Amygdala (tissue), 56 donors: ENCODE measurements around the gene PEX14.
A peak's percentile ranks its signal among the peaks of the same experiment; 100 is the strongest.

Source experiments
- DNase-seq, 56 donors: peaks; one replicate each; lab custom pipeline; 2025; lab: John Stamatoyannopoulos, UW

PEX14 gene

DNA sequence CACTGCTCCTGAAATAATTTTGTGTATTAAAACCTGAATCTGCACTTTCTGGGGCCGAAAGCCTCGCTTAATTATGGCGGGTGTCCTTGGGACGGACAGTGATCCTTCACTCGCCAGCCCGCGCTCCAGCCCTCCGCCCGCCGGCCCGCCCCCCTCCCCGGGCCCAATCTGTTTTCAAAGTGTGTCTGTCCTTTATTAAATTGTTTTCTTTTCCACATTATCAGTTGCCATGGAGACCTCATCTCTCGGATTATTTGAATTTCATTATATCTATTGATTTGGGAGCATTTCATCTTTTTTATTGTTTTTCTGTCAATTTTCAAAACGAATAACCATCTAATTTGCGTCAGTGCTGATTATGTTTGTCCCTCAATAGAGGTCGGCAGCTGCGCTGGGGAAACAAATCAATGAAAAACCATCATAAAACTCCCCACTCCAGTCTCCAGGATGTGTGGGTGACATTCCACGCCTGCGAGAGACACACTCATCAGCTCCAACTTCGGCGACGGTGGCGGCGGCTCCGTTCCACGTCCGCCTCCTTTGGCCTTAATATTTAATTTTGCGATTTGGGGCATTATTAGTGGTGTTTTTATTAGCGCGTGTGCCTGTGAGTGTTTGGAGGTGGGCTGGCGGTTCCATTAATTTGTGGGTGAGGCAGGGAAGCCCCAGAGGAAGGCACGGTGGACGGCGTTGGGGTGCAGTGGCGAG lies 197.7 kb downstream of the PEX14 start:
- peak in 1 of 56 donors; percentile 25 for DNase-seq

DNA sequence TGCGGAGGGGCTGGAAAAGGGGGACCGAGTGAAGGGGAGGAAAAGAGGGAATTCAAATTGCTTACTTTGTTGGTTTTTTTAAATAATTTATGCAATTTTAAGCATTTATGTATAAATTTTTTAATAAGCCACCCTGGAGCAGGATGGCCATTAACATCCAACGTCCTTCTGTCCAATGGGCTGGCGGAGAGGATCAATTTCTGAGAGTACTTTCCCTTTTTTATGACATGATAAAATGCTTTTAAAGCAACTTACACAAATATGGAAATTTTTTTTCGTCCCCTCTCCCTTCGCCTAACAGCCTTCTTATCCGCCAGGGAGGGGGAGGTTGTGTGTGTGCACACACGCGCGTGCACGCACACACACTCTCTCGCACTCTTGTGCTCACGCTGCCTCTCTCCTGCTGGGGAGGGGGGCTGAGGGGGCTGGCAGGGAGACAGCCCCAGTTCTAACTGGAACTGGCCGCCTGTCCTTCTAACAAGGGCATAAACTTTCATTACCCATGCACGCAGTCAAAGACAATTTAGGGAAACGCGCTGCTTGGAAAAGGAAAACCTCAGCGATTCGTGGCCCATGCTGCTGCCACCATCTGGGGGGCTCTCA lies 198.5 kb downstream of the PEX14 start:
- no peak for DNase-seq

DNA sequence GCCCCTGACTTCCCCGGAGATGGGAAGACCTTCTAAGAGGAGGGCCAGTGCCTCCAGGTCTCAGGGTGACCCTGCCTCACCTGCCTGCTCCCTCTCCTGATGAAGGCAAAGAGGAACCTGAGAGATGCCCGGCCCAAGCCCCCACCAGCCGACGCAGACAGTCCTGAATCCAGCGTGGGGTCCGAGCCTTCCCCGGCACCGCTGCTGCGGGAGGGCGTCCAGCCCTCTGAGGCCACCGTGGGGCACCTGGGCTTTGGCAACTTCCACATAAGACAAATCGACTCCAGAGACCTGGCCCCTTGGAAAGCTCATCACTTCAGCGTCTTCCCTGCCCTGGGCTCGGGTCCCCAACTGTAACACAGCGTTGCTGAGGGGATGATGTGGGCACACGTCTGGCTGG lies 199.5 kb downstream of the PEX14 start:
- no peak for DNase-seq

DNA sequence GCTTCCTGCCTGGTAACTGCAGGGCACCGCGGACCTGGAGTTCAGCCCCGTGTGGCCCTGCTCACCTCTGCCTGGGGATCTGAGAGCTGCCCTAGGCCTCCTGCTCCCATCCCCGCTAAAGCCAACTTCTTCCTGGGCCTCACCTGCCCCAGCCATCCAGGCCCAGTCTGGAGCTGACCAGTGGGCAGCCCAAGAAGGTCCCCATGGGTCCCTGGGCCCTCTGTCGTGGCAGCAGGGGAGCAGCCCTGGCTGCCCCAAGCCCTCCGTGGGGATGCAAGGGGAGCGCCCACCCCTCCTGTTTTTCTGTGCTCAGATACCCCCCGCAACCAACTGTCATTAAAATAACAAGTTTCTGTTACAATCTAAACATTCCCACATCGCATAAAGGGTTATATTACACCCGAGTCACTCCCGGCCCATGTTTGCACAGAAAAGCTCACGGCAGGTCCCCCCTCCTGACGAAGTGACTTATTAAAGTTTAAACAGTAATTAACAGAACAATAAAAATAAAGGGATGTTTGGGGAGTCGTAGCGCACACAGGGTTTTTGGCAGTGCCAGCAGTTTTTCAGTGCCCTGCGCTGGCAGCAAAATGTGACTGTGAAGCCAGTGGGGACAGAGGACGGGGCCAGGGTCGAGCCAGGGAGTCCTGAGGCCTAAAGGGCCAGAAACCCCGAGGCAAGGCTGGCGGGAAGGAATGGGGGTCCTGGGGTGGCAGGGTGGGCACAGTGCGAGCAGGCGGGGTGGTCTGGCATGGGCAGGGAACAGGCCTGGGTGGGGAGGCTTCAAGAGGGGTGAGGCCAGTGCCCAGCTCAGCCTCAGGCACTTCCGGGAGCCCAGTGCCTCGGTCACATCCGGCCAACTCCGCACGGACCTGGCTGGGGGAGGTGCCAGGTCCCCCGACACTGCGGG lies 200.2 kb downstream of the PEX14 start:
- peak in 2 of 56 donors; percentile 10 to 11 for DNase-seq

DNA sequence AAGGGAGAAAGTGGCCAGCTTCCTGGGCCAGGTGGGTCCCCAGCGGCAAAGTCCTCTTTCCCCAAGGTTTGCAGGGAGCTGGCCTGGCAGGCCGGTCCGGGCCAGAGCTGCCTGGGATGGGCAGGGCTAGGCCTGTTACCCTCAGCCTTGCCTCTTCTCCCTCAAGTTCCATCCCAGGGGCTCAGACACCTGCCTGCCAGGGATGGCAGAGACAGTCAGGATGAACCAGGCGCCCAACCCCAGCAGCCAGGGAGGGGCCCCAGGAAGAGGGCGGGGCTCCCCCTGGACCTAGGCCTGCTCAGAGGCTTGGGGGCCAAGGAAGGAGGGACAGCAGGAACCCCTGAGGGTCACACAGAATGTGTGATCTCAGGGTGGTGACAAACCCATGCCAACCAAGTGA lies 201.1 kb downstream of the PEX14 start:
- no peak for DNase-seq

DNA sequence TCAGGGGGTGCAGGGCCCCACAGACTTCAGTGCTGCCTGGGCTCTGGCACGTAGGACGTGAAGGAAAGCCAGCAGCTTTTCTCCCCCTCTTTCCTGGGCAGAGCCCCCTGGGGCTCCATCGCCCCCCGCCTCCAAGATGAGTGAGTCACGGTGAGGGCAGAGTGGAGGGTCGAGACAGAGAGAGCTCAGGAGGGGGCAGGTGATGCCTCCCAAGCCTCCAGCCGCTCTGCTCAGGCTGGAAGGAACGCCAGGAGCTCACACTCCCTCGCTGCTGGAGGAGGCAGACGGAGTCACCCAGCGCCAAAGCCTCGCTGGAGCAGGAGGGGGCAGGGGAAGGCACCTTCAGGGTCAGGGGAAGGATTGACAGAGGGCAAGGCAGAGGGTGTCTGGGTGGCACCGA lies 202.2 kb downstream of the PEX14 start:
- DNase-seq, result no peak

DNA sequence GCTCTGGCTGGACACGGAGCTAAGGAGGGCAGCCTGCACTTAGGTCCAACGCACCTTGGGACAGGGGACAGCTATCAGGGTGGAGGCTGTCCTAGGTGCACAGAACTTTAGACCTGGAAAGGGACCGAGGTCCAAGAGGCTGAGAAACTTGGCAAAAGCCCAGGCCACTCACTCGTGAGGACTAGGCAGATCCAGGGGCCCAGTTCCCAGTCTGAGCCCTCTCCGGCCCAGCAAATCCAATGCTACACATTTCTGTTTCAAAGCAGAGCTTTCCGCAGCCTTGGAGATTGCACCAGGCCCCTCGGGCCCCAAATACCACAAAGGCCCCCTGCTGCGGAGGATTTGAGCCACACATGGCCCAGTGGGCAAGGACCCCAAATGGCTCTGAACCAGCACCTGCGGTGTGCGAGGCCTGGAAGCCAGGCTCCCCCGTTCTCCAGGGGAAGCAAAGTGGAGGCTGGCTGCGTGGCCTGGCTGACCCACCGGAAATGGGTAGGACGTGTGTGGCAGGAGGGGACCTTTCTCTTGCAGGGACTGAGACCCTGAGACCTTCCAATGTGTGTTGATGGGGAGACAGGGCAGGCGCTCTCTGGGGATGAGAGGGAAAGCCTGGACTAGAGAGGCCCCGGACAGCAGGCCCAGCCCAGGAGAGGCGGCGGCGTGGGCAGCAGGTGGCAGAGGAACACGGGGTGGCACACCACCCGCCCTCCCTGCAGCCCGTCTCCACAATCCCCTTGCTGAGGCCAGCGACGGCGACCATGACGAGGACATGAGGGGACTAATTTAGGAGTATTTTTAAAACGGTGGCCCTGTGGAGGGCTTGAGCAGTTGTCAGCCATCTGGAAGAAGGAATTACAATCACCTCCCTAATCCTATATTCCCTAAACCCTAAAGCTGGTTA lies 203.0 kb downstream of the PEX14 start:
- DNase-seq, result no peak

DNA sequence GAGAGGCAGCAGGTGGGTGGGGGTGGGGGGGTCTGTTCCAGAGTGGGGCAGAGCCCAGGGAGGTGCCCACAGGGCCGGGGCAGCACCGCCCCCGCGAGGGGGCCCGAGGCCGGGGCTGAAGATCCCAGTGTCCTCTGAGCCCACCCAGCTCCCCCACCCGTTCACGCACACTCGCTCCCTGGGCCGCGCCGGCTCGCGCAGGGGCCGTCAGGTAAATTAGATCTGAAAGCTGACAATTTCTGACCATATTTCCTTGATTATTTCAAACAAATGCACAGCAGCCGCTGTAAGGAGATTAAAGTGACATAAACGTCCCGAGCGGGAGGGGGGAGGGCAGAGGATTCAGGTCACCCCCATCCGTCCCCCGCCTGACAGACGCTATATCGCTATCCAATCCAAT lies 203.7 kb downstream of the PEX14 start:
- DNase-seq, result no peak

DNA sequence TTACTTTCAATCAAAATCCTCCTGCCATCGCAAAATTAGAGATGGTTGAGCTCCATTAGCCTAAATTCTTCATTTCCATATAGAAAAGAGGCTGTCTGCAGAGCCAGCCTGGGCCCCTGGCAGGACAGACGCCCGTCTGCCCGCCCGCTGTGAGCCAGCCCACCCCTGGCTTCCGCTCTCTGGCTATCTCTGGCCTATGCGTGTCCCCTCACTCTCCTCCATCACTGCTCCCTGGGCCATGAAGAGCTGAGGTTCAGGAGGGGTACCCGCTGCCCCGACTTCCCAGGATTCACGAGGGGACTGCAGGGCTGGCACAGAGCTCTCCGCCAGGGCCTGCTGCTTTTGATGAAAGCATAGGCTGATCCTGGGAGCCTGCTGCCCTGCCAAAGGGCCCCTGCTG lies 204.1 kb downstream of the PEX14 start:
- DNase-seq, result no peak

DNA sequence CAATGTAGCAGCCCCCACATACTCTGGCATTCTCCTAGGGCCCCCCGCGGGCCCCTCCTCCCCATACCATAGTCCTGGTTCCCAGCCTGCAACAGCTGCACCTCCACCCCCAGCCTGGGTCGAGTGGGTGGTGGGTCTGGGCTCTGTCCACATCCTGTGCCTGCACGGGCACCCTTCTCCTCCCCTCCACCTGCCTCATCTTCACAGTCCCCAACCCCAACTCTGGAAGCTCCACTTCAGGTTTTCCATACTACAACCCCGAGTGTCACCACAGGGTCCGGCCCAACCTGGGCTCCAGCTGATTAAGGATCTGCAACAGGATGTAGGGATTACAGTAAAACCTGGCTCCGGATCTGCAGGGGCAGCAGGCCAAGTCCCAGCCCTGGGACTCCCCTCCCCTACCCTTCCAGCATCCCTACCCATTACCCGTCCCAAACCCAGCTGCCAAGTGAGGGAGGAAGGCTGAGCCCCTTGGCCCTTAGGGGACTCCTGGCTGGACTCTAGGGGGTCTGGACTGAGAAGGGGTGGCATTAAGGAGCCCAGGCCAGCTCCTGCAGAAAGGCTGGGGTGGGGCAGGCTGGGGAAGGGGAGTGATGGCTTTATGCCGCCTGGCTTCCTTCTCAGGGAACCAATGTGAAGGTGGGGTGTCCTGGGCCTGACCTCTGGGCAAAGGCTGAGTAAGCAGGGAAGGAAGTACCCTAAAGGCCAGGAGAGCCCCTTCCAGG lies 204.9 kb downstream of the PEX14 start:
- no peak for DNase-seq
